GM23338 (cell line): Measurements from ENCODE around the gene XRCC5. TPM values are rescaled to one million over a fixed set of nuclear protein-coding genes. Genes with fewer than 3 reads are reported as not detected.

Experiments
- ATAC-seq: fragments of 200-7000 bp; cut with Tn5 transposase; 3 replicates; pipeline ENCODE4 v1.9.1; 2020
- DNase-seq: peaks from one replicate; pipeline ENCODE4 v3.0.0-alpha.2; 2015; ENCODE audit warnings: low spot score
- H2AFZ ChIP-seq: fragments of 200-600 bp; sonication (generic); 2 replicates; pipeline ENCODE4 v1.8.0; 2016; ENCODE audit warnings: antibody characterized with exemption, mild to moderate bottlenecking, moderate library complexity
- H3F3A ChIP-seq: fragments of 200-600 bp; sonication (generic); replicated peaks from 2 replicates; pipeline ENCODE4 v1.8.0; 2017; ENCODE audit warnings: antibody characterized with exemption, mixed run types, low read depth
- H3K27ac ChIP-seq: fragments of 200-600 bp; sonication (generic); 2 replicates; pipeline ENCODE4 v1.6.1; 2016; ENCODE audit warnings: low read depth
- H3K27me3 ChIP-seq: fragments of 200-600 bp; sonication (generic); 2 replicates; pipeline ENCODE4 v1.8.0; 2016; ENCODE audit warnings: mild to moderate bottlenecking, mixed run types, moderate library complexity; ENCODE audit not compliant: insufficient read depth
- H3K36me3 ChIP-seq: fragments of 200-600 bp; sonication (generic); 2 replicates; pipeline ENCODE4 v1.8.0; 2016; ENCODE audit warnings: mild to moderate bottlenecking; ENCODE audit not compliant: insufficient read depth
- H3K4me1 ChIP-seq: fragments of 200-600 bp; sonication (generic); 2 replicates; pipeline ENCODE4 v1.8.0; 2016; ENCODE audit warnings: mild to moderate bottlenecking, moderate library complexity; ENCODE audit not compliant: insufficient read depth
- H3K4me2 ChIP-seq: fragments of 200-600 bp; sonication (generic); 2 replicates; pipeline ENCODE4 v1.7.1; 2017; ENCODE audit warnings: mixed run types
- H3K4me3 ChIP-seq: fragments of 200-600 bp; sonication (generic); 2 replicates; pipeline ENCODE4 v1.6.1; 2016; ENCODE audit warnings: mixed run types
- H3K79me2 ChIP-seq: fragments of 200-600 bp; sonication (generic); replicated peaks from 2 replicates; pipeline ENCODE4 v1.8.0; 2017; ENCODE audit warnings: mild to moderate bottlenecking; ENCODE audit not compliant: insufficient read depth
- H3K9me2 ChIP-seq: fragments of 200-600 bp; sonication (generic); 2 replicates; pipeline ENCODE4 v1.8.0; 2017; ENCODE audit not compliant: insufficient read depth
- H4K20me1 ChIP-seq: fragments of 200-600 bp; sonication (generic); replicated peaks from 2 replicates; pipeline ENCODE4 v1.8.0; 2017; ENCODE audit warnings: mild to moderate bottlenecking; ENCODE audit not compliant: insufficient read depth
- H3K27ac Mint-ChIP-seq: 2 replicates; pipeline ENCODE4 v1.8.0; 2020; ENCODE audit warnings: inconsistent platforms, mild to moderate bottlenecking, moderate library complexity, mixed read lengths
- H3K27me3 Mint-ChIP-seq: 3 replicates; pipeline ENCODE4 v1.8.0; 2022; ENCODE audit warnings: low read depth, mild to moderate bottlenecking, moderate library complexity, mixed read lengths, inconsistent platforms; ENCODE audit not compliant: insufficient read depth, poor library complexity
- H3K36me3 Mint-ChIP-seq: 3 replicates; pipeline ENCODE4 v1.8.0; 2021; ENCODE audit warnings: low read depth, mild to moderate bottlenecking, inconsistent platforms, moderate library complexity, mixed read lengths
- H3K4me1 Mint-ChIP-seq: 3 replicates; pipeline ENCODE4 v1.8.0; 2020; ENCODE audit warnings: mild to moderate bottlenecking, inconsistent platforms, mixed read lengths
- H3K4me3 Mint-ChIP-seq: 3 replicates; pipeline ENCODE4 v1.8.0; 2021; ENCODE audit warnings: moderate library complexity, mild to moderate bottlenecking, inconsistent platforms, mixed read lengths
- H3K9me3 Mint-ChIP-seq: 3 replicates; pipeline ENCODE4 v1.8.0; 2020; ENCODE audit warnings: moderate library complexity, mild to moderate bottlenecking, inconsistent platforms, mixed read lengths
- CREB1 ChIP-seq: fragments of 250-450 bp; sonication (Bioruptor Pico); IDR thresholded peaks from 2 replicates; pipeline ENCODE4 v1.5.0; 2020; ENCODE audit warnings: low read depth, mild to moderate bottlenecking, moderate library complexity
- EZH2 ChIP-seq: fragments of 200-600 bp; sonication (generic); IDR thresholded peaks from one replicate; pipeline ENCODE4 v1.8.0; 2017; ENCODE audit warnings: antibody characterized with exemption, mild to moderate bottlenecking, low read depth; ENCODE audit not compliant: unreplicated experiment
- EZH2phosphoT487 ChIP-seq: fragments of 200-600 bp; sonication (generic); IDR thresholded peaks from one replicate; pipeline ENCODE4 v1.8.1; 2018; ENCODE audit warnings: antibody characterized with exemption; ENCODE audit not compliant: unreplicated experiment
- JUNB ChIP-seq: IDR thresholded peaks from one replicate; pipeline ENCODE4 v1.6.1; 2016; ENCODE audit warnings: antibody characterized with exemption; ENCODE audit not compliant: unreplicated experiment
- POLR2AphosphoS5 ChIP-seq: IDR thresholded peaks from 2 replicates; pipeline ENCODE4 v1.6.1; 2016; ENCODE audit warnings: antibody characterized with exemption, low read depth
- ZNF331 ChIP-seq: fragments of 250-450 bp; sonication (Bioruptor Pico); IDR thresholded peaks from 2 replicates; pipeline ENCODE4 v1.5.0; 2020; ENCODE audit warnings: low read depth, mild to moderate bottlenecking, moderate library complexity
- polyA plus RNA-seq: library from polyadenylated mRNA; unstranded; fragments of >200 nt; fragmentation: Nextera tagmentation; extraction: Ambion mirVana; gene quantifications from 2 replicates; pipeline ENCODE4 v1.2.1, GENCODE V29; 2016
- total RNA-seq: library from RNA; depleted of rRNA; stranded (reverse); fragments of >200 nt; shearing (Covaris generic); gene quantifications from 2 replicates; pipeline ENCODE4 v1.2.3, GENCODE V29; 2014
- TF ChIP-seq, protein P1 (sequence below), 2 experiments: fragments of 200-600 bp in 1 of 2; sonication (generic) in 1 of 2; conservative IDR thresholded peaks; 2 replicates each; pipeline versions ENCODE4 v1.5.1 to v1.6.1; 2016 to 2017; ENCODE audit warnings: antibody characterized with exemption in 2 of 2, low read depth in 2 of 2, mild to moderate bottlenecking in 2 of 2, moderate library complexity in 1 of 2
- TF ChIP-seq, protein P2 (sequence below): IDR thresholded peaks from 2 replicates; pipeline ENCODE4 v1.6.1; 2016; ENCODE audit warnings: antibody characterized with exemption
- TF ChIP-seq, protein P3 (sequence below): fragments of 250-450 bp; sonication (Bioruptor Pico); IDR thresholded peaks from 2 replicates; pipeline ENCODE4 v1.5.0; 2020; ENCODE audit warnings: mild to moderate bottlenecking, moderate library complexity

Gene XRCC5
- total and polyA plus RNA-seq, 2 experiments from 2014 or later = 499 to 524 TPM

DNA sequence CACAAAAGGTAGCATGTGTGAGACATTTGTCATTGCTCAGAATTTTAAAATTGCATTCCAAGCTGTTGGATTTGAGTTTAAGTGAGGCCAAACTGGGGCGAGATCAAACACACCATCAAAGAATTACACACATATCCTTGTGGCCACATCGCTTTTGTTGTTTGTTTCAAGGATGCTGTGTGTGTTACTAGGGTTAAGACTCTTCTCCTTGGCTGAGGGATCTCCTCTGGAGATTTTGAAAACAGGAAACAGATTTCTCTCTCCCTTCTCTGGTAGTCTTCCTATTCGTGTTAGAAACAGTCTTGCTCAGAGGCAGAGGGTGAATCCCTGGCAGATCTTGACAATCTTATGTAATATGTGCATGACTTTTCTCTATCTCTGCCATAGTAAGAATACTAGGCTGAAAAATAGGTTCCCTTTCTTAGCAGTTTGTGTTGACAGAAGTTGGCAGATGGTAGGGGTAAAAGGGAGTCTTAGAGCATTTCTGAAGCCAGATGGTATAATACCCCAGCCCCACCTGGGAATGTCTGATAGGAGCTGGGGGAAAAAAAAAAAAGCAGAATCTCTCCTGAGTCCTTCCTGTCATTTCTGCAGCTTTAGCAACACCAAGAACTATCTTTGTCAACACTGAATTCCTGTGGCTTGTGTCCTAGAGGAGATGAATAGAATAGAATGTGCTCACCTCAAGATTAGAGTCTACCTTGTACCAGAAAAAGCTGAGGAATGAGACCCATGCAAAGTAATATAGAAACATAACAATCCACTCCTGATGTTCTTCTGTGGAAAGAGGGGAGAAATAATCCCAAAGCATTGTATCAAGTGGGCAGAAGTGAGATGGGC, 101.8 kb downstream of the XRCC5 start:
- DNase-seq (no peak), ATAC-seq (no peak)
- no peaks in the 10 kb centered on the region for H3K27me3 ChIP-seq
- H4K20me1 ChIP-seq = 0 out of 2 replicates have a peak, but pooled peaks cover 8% of the 10 kb centered on the region
- H3K79me2 ChIP-seq = no peaks in the 10 kb centered on the region
- H3K36me3 ChIP-seq = peaks cover 14% of the 10 kb centered on the region
- Mint-ChIP-seq H3K4me1 (peaks cover 10% of the 10 kb centered on the region), H3K9me3 (no peaks in the 10 kb centered on the region), H3K36me3 (peaks cover 31% of the 10 kb centered on the region), H3K27me3 (peaks cover 8% of the 10 kb centered on the region), H3K4me3 (no peak overlapping the region), H3K27ac (peak overlapping the region; percentile 35; the same call in 1 of the 2 replicates)
- peaks cover 5% of the 10 kb centered on the region for H3F3A ChIP-seq
- H3K27ac ChIP-seq = peak overlapping the region; percentile 45
- no peaks in the 10 kb centered on the region for H3K9me2 ChIP-seq
- 0 out of 2 replicates have a peak, but pooled peaks cover 3% of the 10 kb centered on the region for H3K4me1 ChIP-seq
- no peak overlapping the region for H3K4me3 ChIP-seq
- no peak overlapping the region for H2AFZ ChIP-seq
- TF ChIP-seq POLR2AphosphoS5 = 0 out of 2 replicates have a peak, but pooled peaks have one; percentile 12
- TF ChIP-seq, protein P1, sequence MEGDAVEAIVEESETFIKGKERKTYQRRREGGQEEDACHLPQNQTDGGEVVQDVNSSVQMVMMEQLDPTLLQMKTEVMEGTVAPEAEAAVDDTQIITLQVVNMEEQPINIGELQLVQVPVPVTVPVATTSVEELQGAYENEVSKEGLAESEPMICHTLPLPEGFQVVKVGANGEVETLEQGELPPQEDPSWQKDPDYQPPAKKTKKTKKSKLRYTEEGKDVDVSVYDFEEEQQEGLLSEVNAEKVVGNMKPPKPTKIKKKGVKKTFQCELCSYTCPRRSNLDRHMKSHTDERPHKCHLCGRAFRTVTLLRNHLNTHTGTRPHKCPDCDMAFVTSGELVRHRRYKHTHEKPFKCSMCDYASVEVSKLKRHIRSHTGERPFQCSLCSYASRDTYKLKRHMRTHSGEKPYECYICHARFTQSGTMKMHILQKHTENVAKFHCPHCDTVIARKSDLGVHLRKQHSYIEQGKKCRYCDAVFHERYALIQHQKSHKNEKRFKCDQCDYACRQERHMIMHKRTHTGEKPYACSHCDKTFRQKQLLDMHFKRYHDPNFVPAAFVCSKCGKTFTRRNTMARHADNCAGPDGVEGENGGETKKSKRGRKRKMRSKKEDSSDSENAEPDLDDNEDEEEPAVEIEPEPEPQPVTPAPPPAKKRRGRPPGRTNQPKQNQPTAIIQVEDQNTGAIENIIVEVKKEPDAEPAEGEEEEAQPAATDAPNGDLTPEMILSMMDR (conservative IDR thresholded peaks at IDR 0.05; ENCODE audit: low read depth in 2 of 2) = no peak
- H3K4me2 ChIP-seq = no peak overlapping the region

DNA sequence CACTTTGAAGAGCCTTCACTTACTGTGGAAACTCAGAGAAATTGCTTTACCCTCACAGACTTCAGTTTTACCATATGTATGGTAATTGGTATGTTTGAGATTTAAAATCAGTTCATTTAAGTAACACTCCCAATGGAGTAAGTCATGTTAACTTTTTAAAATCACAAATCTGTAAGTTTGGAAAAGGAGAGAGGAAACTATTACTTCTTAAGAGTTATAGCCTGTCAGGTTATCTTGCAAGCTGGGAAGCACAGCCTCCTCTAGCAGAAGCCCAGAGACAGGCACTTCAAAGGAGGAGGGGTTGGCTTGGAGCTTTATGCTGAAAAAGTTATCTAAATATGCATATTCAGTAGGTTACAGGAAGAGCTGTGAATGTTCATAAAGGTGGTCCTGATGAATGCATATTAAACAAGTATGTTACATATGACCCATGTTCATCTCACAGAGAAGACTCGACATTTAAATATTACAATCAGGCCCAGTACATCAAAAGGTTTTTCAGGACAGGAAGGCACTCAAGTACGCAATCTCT, 102.5 kb downstream of the XRCC5 start:
- Histone ChIP-seq H2AFZ (no peak overlapping the region), H3K4me1 (0 out of 2 replicates have a peak, but pooled peaks cover 3% of the 10 kb centered on the region), H4K20me1 (0 out of 2 replicates have a peak, but pooled peaks cover 4% of the 10 kb centered on the region), H3K4me2 (no peak overlapping the region), H3K27ac (peak overlapping the region; percentile 36; the same call in 1 of the 2 replicates), H3K36me3 (peaks cover 6% of the 10 kb centered on the region), H3K9me2 (no peaks in the 10 kb centered on the region), H3K4me3 (no peak overlapping the region), H3K79me2 (no peaks in the 10 kb centered on the region), H3K27me3 (no peaks in the 10 kb centered on the region), H3F3A (peaks cover 5% of the 10 kb centered on the region)
- H3K4me1 Mint-ChIP-seq = peaks cover 10% of the 10 kb centered on the region
- H3K27me3 Mint-ChIP-seq = peaks cover 8% of the 10 kb centered on the region
- no peak for DNase-seq
- no peak overlapping the region for H3K4me3 Mint-ChIP-seq
- no peak for ATAC-seq
- H3K27ac Mint-ChIP-seq = 0 out of 2 replicates have a peak overlapping the region, but pooled peaks have one; percentile 20
- no peaks in the 10 kb centered on the region for H3K9me3 Mint-ChIP-seq
- peaks cover 23% of the 10 kb centered on the region for H3K36me3 Mint-ChIP-seq
- TF ChIP-seq EZH2phosphoT487 (no peak), CREB1 (no peak), ZNF331 (no peak), JUNB (no peak), POLR2AphosphoS5 (no peak), EZH2 (no peak)
- TF ChIP-seq, protein P2, sequence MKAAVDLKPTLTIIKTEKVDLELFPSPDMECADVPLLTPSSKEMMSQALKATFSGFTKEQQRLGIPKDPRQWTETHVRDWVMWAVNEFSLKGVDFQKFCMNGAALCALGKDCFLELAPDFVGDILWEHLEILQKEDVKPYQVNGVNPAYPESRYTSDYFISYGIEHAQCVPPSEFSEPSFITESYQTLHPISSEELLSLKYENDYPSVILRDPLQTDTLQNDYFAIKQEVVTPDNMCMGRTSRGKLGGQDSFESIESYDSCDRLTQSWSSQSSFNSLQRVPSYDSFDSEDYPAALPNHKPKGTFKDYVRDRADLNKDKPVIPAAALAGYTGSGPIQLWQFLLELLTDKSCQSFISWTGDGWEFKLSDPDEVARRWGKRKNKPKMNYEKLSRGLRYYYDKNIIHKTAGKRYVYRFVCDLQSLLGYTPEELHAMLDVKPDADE = no peak
- TF ChIP-seq, protein P3, sequence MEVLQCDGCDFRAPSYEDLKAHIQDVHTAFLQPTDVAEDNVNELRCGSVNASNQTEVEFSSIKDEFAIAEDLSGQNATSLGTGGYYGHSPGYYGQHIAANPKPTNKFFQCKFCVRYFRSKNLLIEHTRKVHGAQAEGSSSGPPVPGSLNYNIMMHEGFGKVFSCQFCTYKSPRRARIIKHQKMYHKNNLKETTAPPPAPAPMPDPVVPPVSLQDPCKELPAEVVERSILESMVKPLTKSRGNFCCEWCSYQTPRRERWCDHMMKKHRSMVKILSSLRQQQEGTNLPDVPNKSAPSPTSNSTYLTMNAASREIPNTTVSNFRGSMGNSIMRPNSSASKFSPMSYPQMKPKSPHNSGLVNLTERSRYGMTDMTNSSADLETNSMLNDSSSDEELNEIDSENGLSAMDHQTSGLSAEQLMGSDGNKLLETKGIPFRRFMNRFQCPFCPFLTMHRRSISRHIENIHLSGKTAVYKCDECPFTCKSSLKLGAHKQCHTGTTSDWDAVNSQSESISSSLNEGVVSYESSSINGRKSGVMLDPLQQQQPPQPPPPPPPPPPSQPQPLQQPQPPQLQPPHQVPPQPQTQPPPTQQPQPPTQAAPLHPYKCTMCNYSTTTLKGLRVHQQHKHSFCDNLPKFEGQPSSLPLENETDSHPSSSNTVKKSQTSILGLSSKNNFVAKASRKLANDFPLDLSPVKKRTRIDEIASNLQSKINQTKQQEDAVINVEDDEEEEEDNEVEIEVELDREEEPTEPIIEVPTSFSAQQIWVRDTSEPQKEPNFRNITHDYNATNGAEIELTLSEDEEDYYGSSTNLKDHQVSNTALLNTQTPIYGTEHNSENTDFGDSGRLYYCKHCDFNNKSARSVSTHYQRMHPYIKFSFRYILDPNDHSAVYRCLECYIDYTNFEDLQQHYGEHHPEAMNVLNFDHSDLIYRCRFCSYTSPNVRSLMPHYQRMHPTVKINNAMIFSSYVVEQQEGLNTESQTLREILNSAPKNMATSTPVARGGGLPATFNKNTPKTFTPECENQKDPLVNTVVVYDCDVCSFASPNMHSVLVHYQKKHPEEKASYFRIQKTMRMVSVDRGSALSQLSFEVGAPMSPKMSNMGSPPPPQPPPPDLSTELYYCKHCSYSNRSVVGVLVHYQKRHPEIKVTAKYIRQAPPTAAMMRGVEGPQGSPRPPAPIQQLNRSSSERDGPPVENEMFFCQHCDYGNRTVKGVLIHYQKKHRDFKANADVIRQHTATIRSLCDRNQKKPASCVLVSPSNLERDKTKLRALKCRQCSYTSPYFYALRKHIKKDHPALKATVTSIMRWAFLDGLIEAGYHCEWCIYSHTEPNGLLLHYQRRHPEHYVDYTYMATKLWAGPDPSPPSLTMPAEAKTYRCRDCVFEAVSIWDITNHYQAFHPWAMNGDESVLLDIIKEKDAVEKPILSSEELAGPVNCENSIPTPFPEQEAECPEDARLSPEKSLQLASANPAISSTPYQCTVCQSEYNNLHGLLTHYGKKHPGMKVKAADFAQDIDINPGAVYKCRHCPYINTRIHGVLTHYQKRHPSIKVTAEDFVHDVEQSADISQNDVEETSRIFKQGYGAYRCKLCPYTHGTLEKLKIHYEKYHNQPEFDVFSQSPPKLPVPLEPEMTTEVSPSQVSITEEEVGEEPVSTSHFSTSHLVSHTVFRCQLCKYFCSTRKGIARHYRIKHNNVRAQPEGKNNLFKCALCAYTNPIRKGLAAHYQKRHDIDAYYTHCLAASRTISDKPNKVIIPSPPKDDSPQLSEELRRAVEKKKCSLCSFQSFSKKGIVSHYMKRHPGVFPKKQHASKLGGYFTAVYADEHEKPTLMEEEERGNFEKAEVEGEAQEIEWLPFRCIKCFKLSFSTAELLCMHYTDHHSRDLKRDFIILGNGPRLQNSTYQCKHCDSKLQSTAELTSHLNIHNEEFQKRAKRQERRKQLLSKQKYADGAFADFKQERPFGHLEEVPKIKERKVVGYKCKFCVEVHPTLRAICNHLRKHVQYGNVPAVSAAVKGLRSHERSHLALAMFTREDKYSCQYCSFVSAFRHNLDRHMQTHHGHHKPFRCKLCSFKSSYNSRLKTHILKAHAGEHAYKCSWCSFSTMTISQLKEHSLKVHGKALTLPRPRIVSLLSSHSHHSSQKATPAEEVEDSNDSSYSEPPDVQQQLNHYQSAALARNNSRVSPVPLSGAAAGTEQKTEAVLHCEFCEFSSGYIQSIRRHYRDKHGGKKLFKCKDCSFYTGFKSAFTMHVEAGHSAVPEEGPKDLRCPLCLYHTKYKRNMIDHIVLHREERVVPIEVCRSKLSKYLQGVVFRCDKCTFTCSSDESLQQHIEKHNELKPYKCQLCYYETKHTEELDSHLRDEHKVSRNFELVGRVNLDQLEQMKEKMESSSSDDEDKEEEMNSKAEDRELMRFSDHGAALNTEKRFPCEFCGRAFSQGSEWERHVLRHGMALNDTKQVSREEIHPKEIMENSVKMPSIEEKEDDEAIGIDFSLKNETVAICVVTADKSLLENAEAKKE = no peak
